ENCODE results near the gene MTARC1.

- no peak for TF ChIP-seq EP300 (IDR thresholded peaks at IDR 0.05)
- TF ChIP-seq POLR2A (IDR thresholded peaks at IDR 0.05; ENCODE audit: low read depth), result no peak
- no peak for TF ChIP-seq POLR2AphosphoS5 (IDR thresholded peaks at IDR 0.05)
- TF ChIP-seq CTCF (IDR thresholded peaks at IDR 0.05), result no peak
These were observed 41.4 kb downstream of the MTARC1 start for GRCh38 chr1:220828179-220828490.

Measured in esophagus muscularis mucosa (tissue), 4 donors.